Measurements from ENCODE around the gene FN3K.

FN3K gene

DNA sequence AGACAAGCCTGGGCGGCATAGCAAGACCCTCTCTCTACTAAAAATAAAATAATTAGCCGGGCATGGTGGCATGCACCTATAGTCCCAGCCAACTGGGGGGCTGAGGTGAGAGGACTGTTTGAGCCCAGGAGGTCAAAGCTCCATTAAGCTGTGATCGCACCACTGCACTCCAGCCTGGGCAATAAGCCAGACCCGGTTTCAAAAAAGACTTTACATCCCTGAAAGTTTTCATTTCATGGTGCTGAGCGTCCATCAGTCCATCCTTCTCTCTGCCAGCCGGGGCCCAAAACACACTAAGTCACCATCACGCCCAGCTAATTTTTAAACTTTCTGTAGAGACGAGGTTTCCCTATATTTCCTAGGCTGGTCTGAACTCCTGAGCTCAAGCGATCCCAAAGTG, 47.5 kb upstream of the FN3K start:
- H3K4me3 ChIP-seq (ENCODE audit: low read length, poor library complexity, severe bottlenecking), result no peak overlapping the region
- no peaks in the 10 kb centered on the region for H4K20me1 ChIP-seq (ENCODE audit: insufficient read depth, low read length, poor library complexity, severe bottlenecking)
- no peaks in the 10 kb centered on the region for H3K9me3 ChIP-seq (ENCODE audit: insufficient read depth, low read depth, low read length)
- H3K9ac ChIP-seq (ENCODE audit: low read depth, low read length, poor library complexity, severe bottlenecking), result no peak overlapping the region
- H3F3A ChIP-seq (ENCODE audit: low read depth), result no peaks in the 10 kb centered on the region
- H3K36me3 ChIP-seq (ENCODE audit: insufficient read depth, low read length), result no peaks in the 10 kb centered on the region
- no peaks in the 10 kb centered on the region for H3K27me3 ChIP-seq (ENCODE audit: insufficient read depth, low read length, poor library complexity, severe bottlenecking)
- H3K4me1 ChIP-seq (ENCODE audit: insufficient read depth, low read length, poor library complexity, severe bottlenecking), result no peaks in the 10 kb centered on the region
- no peak overlapping the region for H2AFZ ChIP-seq (ENCODE audit: low read length)
- no peaks in the 10 kb centered on the region for H3K9me2 ChIP-seq (replicated peaks; ENCODE audit: low read depth, low read length)
- H3K4me2 ChIP-seq (ENCODE audit: low read depth, low read length, poor library complexity, severe bottlenecking), result no peak overlapping the region
- H3K79me2 ChIP-seq (ENCODE audit: insufficient read depth, low read length), result no peaks in the 10 kb centered on the region
- no peak for TF ChIP-seq EZH2phosphoT487 (IDR thresholded peaks at IDR 0.05; ENCODE audit: borderline replicate concordance)
- TF ChIP-seq, protein P1, sequence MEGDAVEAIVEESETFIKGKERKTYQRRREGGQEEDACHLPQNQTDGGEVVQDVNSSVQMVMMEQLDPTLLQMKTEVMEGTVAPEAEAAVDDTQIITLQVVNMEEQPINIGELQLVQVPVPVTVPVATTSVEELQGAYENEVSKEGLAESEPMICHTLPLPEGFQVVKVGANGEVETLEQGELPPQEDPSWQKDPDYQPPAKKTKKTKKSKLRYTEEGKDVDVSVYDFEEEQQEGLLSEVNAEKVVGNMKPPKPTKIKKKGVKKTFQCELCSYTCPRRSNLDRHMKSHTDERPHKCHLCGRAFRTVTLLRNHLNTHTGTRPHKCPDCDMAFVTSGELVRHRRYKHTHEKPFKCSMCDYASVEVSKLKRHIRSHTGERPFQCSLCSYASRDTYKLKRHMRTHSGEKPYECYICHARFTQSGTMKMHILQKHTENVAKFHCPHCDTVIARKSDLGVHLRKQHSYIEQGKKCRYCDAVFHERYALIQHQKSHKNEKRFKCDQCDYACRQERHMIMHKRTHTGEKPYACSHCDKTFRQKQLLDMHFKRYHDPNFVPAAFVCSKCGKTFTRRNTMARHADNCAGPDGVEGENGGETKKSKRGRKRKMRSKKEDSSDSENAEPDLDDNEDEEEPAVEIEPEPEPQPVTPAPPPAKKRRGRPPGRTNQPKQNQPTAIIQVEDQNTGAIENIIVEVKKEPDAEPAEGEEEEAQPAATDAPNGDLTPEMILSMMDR (conservative IDR thresholded peaks at IDR 0.05; ENCODE audit: low read length), result no peak

DNA sequence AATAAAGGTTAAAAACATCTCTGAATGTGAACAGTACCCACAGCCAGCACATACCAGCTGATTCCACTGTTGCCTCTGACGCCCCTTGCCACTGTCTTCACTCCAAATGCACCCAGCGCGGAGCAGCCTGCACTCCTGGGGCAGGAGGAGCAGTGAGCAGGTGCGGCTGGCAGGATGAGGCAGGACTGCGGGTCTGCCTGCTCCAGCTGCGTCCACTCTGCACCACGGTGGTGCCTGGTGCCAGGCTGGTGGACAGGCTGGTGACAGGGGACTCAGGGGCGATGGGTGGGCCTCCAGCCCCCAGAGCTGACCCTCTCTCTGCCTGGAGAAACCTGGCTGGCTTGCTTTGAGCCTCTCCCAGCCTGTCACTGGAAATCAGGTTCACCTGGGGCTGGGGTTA, 46.3 kb upstream of the FN3K start:
- H3K4me1 ChIP-seq (ENCODE audit: insufficient read depth, low read length, poor library complexity, severe bottlenecking), result no peaks in the 10 kb centered on the region
- no peaks in the 10 kb centered on the region for H3K27me3 ChIP-seq (ENCODE audit: insufficient read depth, low read length, poor library complexity, severe bottlenecking)
- no peaks in the 10 kb centered on the region; the same call in 1 of the 2 replicates for H3K9me3 ChIP-seq (ENCODE audit: insufficient read depth, low read depth, low read length)
- H3K9ac ChIP-seq (ENCODE audit: low read depth, low read length, poor library complexity, severe bottlenecking), result no peak overlapping the region
- H3K79me2 ChIP-seq (ENCODE audit: insufficient read depth, low read length), result no peaks in the 10 kb centered on the region
- no peaks in the 10 kb centered on the region for H3F3A ChIP-seq (ENCODE audit: low read depth)
- H3K36me3 ChIP-seq (ENCODE audit: insufficient read depth, low read length), result no peaks in the 10 kb centered on the region
- TF ChIP-seq, protein P1 (conservative IDR thresholded peaks at IDR 0.05; ENCODE audit: low read length), result no peak
- no peak for TF ChIP-seq EZH2phosphoT487 (IDR thresholded peaks at IDR 0.05; ENCODE audit: borderline replicate concordance)
- H2AFZ ChIP-seq (ENCODE audit: low read length), result no peak overlapping the region
- no peaks in the 10 kb centered on the region for H4K20me1 ChIP-seq (ENCODE audit: insufficient read depth, low read length, poor library complexity, severe bottlenecking)
- no peak overlapping the region for H3K4me3 ChIP-seq (ENCODE audit: low read length, poor library complexity, severe bottlenecking)
- no peaks in the 10 kb centered on the region for H3K9me2 ChIP-seq (replicated peaks; ENCODE audit: low read depth, low read length)
- no peak overlapping the region for H3K4me2 ChIP-seq (ENCODE audit: low read depth, low read length, poor library complexity, severe bottlenecking)

DNA sequence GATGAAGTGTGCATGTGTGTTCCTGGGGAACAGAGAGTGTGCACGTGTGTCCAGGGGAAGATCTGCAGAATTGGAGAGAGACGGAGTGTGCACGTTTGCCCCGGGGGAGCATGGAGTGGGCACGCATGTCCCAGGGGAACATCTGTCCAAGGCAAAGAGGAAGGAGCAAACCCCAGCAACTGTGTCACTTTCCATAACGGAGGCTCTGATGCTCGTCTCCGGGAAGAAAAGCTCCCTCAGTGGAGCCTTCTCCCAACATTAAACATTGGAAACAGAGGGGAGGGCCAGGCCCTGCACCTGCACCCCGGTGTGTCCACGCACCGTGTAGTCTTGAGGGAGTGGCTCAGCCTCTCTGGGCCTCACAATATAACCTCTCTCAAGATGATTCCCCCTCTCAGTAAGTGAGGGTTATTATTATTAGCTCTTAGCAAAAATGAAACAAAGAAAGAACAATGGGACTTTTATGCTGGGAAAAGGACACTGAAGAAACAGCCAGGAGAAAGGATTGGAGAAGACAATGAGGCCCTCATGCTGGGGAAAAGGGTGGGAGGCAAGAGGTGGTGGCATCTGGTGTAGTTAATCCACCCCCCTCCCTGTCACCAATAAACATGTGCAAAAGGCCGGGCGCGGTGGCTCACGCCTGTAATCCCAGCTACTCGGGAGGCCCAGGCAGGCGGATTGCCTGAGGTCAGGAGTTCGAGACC, 44.5 kb upstream of the FN3K start:
- Histone ChIP-seq H3K36me3 (ENCODE audit: insufficient read depth, low read length) (no peaks in the 10 kb centered on the region), H3K27me3 (ENCODE audit: insufficient read depth, low read length, poor library complexity, severe bottlenecking) (no peaks in the 10 kb centered on the region), H3K4me2 (ENCODE audit: low read depth, low read length, poor library complexity, severe bottlenecking) (no peak overlapping the region), H2AFZ (ENCODE audit: low read length) (no peak overlapping the region), H3K4me3 (ENCODE audit: low read length, poor library complexity, severe bottlenecking) (no peak overlapping the region), H4K20me1 (ENCODE audit: insufficient read depth, low read length, poor library complexity, severe bottlenecking) (no peaks in the 10 kb centered on the region), H3K79me2 (ENCODE audit: insufficient read depth, low read length) (no peaks in the 10 kb centered on the region), H3F3A (ENCODE audit: low read depth) (no peaks in the 10 kb centered on the region), H3K9ac (ENCODE audit: low read depth, low read length, poor library complexity, severe bottlenecking) (no peak overlapping the region), H3K4me1 (ENCODE audit: insufficient read depth, low read length, poor library complexity, severe bottlenecking) (no peaks in the 10 kb centered on the region), H3K9me2 (replicated peaks; ENCODE audit: low read depth, low read length) (no peaks in the 10 kb centered on the region), H3K9me3 (ENCODE audit: insufficient read depth, low read depth, low read length) (no peaks in the 10 kb centered on the region; the same call in 1 of the 2 replicates)
- TF ChIP-seq, protein P1 (conservative IDR thresholded peaks at IDR 0.05; ENCODE audit: low read length), result no peak
- no peak for TF ChIP-seq EZH2phosphoT487 (IDR thresholded peaks at IDR 0.05; ENCODE audit: borderline replicate concordance)

Measured in Loucy (cell line).